C4-2B (cell line): Measurements from ENCODE around the gene TMEM126A.
"Not testable (repeated sequence)": the region's sequence is repeated elsewhere in the genome, so short reads cannot be mapped to it uniquely, and the experiment has no call there.

Experiments
- H3K27ac ChIP-seq: fragments of 450-650 bp; 2 replicates; pipeline ENCODE4 v1.5.1; 2017
- ZFX ChIP-seq: fragments of 450-650 bp; IDR thresholded peaks from 2 replicates; pipeline ENCODE4 v1.6.1; 2017
- TF ChIP-seq, protein P1 (sequence below): fragments of 450-650 bp; conservative IDR thresholded peaks from 2 replicates; pipeline ENCODE4 v1.5.1; 2017; ENCODE audit warnings: mild to moderate bottlenecking

The TMEM126A gene

DNA sequence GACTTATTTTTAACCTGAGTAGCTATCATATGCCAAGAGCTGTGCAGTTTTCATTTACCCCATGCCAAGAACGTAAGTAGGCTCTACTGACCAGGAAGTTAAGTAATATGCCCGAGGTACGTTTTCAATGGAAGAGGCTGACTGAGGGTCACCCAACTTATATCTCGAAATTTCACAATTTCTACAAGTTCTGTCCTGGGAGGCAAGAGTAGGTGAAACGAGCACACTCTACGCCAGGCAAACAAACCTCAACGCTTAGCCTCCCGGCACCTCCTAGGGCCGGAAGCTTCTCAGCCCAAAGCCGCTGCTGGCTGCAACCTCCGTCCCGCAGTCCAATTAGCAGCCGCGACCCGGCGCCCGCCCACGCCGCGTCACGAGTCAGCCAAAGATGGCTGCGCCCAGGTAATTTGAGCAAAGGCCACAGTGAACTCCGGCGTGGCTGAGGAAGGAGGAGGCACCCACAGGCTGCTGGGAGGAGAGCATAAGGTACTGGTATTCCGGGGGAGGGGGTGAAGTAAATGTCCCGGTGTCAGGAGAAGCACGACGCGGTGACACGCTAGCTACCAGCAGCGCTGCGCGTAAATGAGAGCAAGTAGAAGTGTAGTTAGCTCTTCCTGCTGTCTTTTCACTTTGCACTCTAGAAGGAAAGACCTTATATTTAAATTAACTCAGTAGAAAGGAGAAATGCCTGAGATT is at the start of gene TMEM126A:
TSS of gene TMEM126A (plus strand) at position 364 of the 696 bp plus-strand sequence. CDS start 2,289 bp downstream, outside the sequence.
- TF ChIP-seq, protein P1, sequence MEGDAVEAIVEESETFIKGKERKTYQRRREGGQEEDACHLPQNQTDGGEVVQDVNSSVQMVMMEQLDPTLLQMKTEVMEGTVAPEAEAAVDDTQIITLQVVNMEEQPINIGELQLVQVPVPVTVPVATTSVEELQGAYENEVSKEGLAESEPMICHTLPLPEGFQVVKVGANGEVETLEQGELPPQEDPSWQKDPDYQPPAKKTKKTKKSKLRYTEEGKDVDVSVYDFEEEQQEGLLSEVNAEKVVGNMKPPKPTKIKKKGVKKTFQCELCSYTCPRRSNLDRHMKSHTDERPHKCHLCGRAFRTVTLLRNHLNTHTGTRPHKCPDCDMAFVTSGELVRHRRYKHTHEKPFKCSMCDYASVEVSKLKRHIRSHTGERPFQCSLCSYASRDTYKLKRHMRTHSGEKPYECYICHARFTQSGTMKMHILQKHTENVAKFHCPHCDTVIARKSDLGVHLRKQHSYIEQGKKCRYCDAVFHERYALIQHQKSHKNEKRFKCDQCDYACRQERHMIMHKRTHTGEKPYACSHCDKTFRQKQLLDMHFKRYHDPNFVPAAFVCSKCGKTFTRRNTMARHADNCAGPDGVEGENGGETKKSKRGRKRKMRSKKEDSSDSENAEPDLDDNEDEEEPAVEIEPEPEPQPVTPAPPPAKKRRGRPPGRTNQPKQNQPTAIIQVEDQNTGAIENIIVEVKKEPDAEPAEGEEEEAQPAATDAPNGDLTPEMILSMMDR, result no peak
- TF ChIP-seq ZFX, result 0 out of 2 replicates have a peak, but pooled peaks have one; percentile 46
- peak within 1 kb of the TSS; percentile 61 for H3K27ac ChIP-seq

DNA sequence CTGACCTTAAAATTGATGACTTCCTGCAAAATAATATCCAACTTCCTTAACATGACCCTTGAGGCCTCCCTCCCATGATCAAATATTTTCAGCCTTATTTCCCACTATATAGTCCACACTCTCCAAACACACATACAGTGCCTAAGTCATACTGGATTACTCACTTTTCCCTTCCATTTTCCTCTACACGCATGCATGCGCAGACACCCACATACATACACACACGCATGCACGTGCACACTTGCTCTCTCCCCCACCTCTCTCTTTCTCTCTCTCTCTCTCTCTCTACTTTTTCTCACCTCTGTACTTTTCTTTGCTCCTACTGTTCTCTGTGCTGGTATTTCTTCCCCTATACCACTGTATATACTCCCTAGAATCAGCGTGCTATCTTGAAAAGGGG is 48.7 kb upstream of the TMEM126A start:
- no peak for TF ChIP-seq ZFX
- TF ChIP-seq, protein P1, result no peak
- no peak overlapping the region for H3K27ac ChIP-seq

DNA sequence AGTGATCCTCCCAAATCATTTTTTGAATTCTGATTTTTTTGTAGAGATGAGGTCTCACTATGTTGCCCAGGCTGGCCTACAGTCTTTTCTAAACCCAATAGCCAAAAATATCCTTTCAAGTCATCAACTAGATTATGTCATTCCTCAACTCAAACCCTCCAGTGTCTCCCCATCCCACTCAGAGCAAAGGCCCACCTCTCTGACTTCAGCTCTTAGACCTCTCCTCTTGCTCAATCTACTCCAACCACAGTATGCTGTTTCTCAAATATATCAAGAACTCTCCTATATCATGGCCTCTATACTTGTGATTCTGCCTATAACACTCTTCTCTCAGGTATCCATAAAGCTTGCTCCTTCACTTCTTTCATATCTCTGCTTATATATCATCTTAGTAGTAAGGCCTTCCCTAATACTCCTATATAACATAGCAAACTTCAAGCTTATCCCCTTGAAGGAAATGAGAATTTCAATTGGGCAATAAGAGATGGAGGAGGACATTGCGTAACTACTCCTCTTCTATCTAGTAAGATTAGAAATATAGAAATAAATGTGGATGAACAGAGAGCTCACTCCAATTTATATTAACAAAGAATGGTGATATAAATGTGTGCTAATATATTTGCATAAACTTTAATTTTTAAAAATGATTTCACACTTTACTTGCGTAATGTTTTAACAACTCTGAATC is 45.1 kb upstream of the TMEM126A start:
- no peak overlapping the region for H3K27ac ChIP-seq
- TF ChIP-seq, protein P1, result no peak
- TF ChIP-seq ZFX, result no peak

DNA sequence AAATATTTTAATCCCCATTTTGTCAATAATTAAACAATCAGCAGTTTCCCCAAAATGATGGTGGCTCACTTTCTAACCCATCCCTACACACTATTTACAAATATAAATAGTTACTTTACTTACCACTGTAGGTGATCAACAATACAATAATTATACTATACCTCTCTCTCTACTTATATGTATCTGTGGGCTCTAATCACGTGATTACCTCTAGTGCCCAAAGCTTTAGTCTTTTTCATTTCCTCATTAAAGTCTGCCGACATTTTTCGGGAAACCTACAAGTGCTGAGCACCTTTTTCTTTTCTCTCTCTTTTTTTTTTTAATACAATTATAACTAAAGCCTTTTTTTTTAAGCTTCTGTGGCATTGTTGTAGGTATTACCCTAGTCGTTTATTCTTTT is 44.5 kb upstream of the TMEM126A start:
- H3K27ac ChIP-seq, result no peak overlapping the region
- TF ChIP-seq, protein P1, result no peak
- TF ChIP-seq ZFX, result no peak

DNA sequence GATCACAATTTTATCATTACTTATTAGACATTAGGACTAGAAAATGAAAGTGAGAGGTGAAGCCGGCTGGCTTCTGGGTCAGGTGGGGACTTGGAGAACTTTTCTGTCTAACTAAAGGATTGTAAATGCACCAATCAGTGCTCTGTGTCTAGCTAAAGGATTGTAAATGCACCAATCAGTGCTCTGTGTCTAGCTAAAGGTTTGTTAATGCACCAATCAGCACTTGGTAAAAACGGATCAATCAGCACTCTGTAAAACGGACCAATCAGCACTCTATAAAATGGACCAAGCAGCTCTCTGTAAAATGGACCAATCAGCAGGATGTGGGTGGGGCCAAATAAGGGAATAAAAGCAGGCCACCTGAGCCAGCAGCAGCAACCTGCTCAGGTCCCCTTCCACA is 41.5 kb upstream of the TMEM126A start:
- not testable (repeated sequence) for H3K27ac ChIP-seq

DNA sequence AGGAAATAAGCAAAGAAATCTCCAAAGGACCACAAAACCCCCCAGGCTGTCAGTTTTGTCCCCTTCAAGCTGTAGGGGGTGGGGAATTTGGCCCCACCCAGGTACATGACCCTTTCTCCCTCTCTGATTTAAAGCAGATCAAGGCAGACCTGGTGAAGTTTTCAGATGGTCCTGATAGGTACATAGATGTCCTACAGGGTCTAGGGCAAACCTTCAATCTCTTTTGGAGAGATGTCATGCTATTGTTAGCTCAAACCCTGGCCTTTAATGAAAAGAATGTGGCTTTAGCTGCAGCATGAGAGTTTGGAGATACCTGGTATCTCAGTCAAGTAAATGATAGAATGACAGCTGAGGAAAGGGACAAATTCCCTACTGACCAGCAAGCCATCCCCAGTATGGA is 39.1 kb upstream of the TMEM126A start:
- H3K27ac ChIP-seq, result not testable (repeated sequence)

DNA sequence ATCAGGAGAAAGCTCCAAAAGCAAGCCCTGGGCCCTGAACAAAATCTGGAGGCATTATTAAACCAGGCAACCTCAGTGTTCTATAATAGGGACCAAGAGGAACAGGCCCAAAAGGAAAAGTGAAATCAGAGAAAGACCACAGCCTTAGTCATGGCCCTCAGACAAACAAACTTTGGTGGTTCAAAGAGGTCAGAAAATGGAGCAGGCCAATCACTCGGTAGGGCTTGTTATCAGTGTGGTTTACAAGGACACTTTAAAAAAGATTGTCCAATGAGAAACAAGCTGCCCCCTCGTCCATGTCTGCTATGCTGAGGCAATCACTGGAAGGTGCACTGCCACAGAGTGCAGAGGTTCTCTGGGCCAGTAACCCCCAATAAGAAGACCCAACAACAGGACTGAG is 38.5 kb upstream of the TMEM126A start:
- not testable (repeated sequence) for H3K27ac ChIP-seq

DNA sequence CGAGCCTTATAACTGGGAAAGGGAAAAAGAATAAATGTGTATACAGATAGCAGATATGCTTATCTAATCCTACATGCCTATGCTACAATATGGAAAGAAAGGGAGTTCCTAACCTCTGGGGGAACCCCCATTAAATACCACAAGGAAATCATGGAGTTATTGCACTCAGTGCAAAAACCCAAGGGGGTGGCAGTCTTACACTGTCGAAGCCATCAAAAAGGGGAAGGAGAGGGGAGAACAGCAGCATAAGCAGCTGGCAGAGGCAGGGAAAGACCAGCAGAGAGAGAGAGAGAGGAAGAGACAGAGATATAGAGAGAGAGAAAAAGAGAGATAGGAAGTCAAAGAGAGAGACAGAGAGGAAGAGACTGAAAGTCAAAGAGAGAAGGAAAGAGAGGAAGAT is 36.1 kb upstream of the TMEM126A start:
- H3K27ac ChIP-seq, result not testable (repeated sequence)

DNA sequence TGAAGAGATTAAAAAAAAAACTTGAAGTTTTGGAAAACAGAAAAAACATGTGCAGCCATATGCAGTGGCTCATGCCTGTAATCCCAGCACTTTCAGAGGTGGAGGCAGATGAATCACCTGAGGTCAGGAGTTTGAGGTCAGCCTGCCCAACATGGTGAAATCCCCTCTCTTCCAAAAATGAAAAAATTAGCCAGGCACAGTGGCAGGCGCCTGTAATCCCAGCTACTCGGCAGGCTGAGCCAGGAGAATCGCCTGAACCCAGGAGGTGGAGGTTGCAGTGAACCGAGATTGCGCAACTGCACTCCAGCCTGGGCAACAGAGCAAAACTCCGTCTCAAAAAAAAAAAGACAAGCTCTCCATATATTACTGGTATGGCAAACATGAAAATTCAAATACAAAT is 28.3 kb upstream of the TMEM126A start:
- TF ChIP-seq, protein P1, result no peak
- TF ChIP-seq ZFX, result no peak
- H3K27ac ChIP-seq, result no peak overlapping the region
